WTC11 (cell line): ENCODE data around the gene HSDL2. TPM values are rescaled to one million over a fixed set of nuclear protein-coding genes. Genes with fewer than 3 reads are reported as not detected.

Experiments
- ATAC-seq: fragments of 200-7000 bp; cut with Tn5 transposase; 2 replicates; pipeline ENCODE4 v1.10.0; 2021; ENCODE audit warnings: mild to moderate bottlenecking, moderate library complexity
- CTCF ChIA-PET: fragments of 300-600 bp; sonication (Branson Sonifier 250); formaldehyde crosslinking; loops from one replicate; lab custom pipeline; 2021; ENCODE audit warnings: antibody characterized with exemption; lab: Charles Lee
- POLR2A ChIA-PET: fragments of 350-600 bp; sonication (Branson Sonifier 250); formaldehyde crosslinking; loops from one replicate; lab custom pipeline; 2021; ENCODE audit warnings: antibody characterized with exemption; lab: Charles Lee
- DNase-seq: peaks from one replicate; pipeline ENCODE4 v3.0.0; 2021; ENCODE audit warnings: low spot score
- H3K27ac Mint-ChIP-seq: 2 replicates; pipeline ENCODE4 v1.8.0; 2021; ENCODE audit warnings: mixed read lengths
- H3K27me3 Mint-ChIP-seq: 2 replicates; pipeline ENCODE4 v1.8.0; 2021; ENCODE audit warnings: low read depth, mild to moderate bottlenecking, moderate library complexity, mixed read lengths
- H3K36me3 Mint-ChIP-seq: 2 replicates; pipeline ENCODE4 v1.8.0; 2021; ENCODE audit warnings: mixed read lengths
- H3K4me1 Mint-ChIP-seq: 2 replicates; pipeline ENCODE4 v1.8.0; 2022; ENCODE audit warnings: mixed read lengths
- H3K4me3 Mint-ChIP-seq: 2 replicates; pipeline ENCODE4 v1.8.0; 2021; ENCODE audit warnings: mild to moderate bottlenecking, moderate library complexity, mixed read lengths
- H3K9me3 Mint-ChIP-seq: 2 replicates; pipeline ENCODE4 v1.8.0; 2021; ENCODE audit warnings: mixed read lengths
- ATF2 ChIP-seq: sonication (generic); formaldehyde crosslinking; IDR thresholded peaks from 2 replicates; pipeline ENCODE4 v1.8.1; 2022; ENCODE audit warnings: low read depth, missing genetic modification reagents, borderline replicate concordance
- CBFB ChIP-seq: sonication (generic); formaldehyde crosslinking; IDR thresholded peaks from 2 replicates; pipeline ENCODE4 v1.8.1; 2022; ENCODE audit warnings: mild to moderate bottlenecking, low read depth, missing genetic modification reagents
- ESRRA ChIP-seq: sonication (generic); formaldehyde crosslinking; IDR thresholded peaks from 2 replicates; pipeline ENCODE4 v1.8.1; 2022; ENCODE audit warnings: mild to moderate bottlenecking, missing genetic modification reagents, borderline replicate concordance
- GRHL2 ChIP-seq: fragments of 250-450 bp; sonication (Bioruptor Pico); IDR thresholded peaks from 2 replicates; pipeline ENCODE4 v1.8.0; 2022; ENCODE audit warnings: mild to moderate bottlenecking, moderate library complexity; ENCODE audit not compliant: insufficient replicate concordance, severe bottlenecking
- HMGXB4 ChIP-seq: sonication (generic); formaldehyde crosslinking; IDR thresholded peaks from 2 replicates; pipeline ENCODE4 v1.8.1; 2023; ENCODE audit warnings: mild to moderate bottlenecking, moderate library complexity, missing genetic modification reagents
- IRF1 ChIP-seq: sonication (generic); formaldehyde crosslinking; IDR thresholded peaks from 2 replicates; pipeline ENCODE4 v1.8.0; 2023; ENCODE audit warnings: missing genetic modification reagents
- IRF2 ChIP-seq: sonication (generic); formaldehyde crosslinking; IDR thresholded peaks from 2 replicates; pipeline ENCODE4 v1.8.0; 2022; ENCODE audit warnings: low read depth, missing genetic modification reagents, borderline replicate concordance
- JUN ChIP-seq: sonication (generic); formaldehyde crosslinking; IDR thresholded peaks from 2 replicates; pipeline ENCODE4 v1.8.0; 2023; ENCODE audit warnings: mild to moderate bottlenecking, missing genetic modification reagents
- NFYB ChIP-seq: sonication (generic); formaldehyde crosslinking; conservative IDR thresholded peaks from 2 replicates; pipeline ENCODE4 v1.8.0; 2022; ENCODE audit warnings: low read depth, missing genetic modification reagents
- NR2C2 ChIP-seq: sonication (generic); formaldehyde crosslinking; IDR thresholded peaks from 2 replicates; pipeline ENCODE4 v1.8.0; 2022; ENCODE audit warnings: mild to moderate bottlenecking, missing genetic modification reagents
- NR3C1 ChIP-seq: sonication (generic); formaldehyde crosslinking; conservative IDR thresholded peaks from 2 replicates; pipeline ENCODE4 v1.8.1; 2023; ENCODE audit warnings: low read depth, mild to moderate bottlenecking, missing genetic modification reagents
- OVOL2 ChIP-seq: fragments of 250-450 bp; sonication (Bioruptor Pico); IDR thresholded peaks from 2 replicates; pipeline ENCODE4 v1.9.0; 2021; ENCODE audit warnings: mild to moderate bottlenecking, borderline replicate concordance
- RORB ChIP-seq: fragments of 250-450 bp; sonication (Bioruptor Pico); IDR thresholded peaks from 2 replicates; pipeline ENCODE4 v1.9.0; 2021; ENCODE audit warnings: mild to moderate bottlenecking
- SOX15 ChIP-seq: fragments of 250-450 bp; sonication (Bioruptor Pico); IDR thresholded peaks from 2 replicates; pipeline ENCODE4 v1.9.0; 2021; ENCODE audit warnings: mild to moderate bottlenecking
- TEAD4 ChIP-seq: sonication (generic); formaldehyde crosslinking; IDR thresholded peaks from 2 replicates; pipeline ENCODE4 v1.8.0; 2022; ENCODE audit warnings: mild to moderate bottlenecking, missing genetic modification reagents
- TP53 ChIP-seq: sonication (generic); formaldehyde crosslinking; IDR thresholded peaks from 2 replicates; pipeline ENCODE4 v1.8.1; 2023; ENCODE audit warnings: mild to moderate bottlenecking, missing genetic modification reagents
- ZNF232 ChIP-seq: sonication (generic); formaldehyde crosslinking; IDR thresholded peaks from 2 replicates; pipeline ENCODE4 v1.8.0; 2022; ENCODE audit warnings: mild to moderate bottlenecking, missing genetic modification reagents
- ZNF263 ChIP-seq: sonication (generic); formaldehyde crosslinking; IDR thresholded peaks from 2 replicates; pipeline ENCODE4 v1.8.1; 2022; ENCODE audit warnings: low read depth, mild to moderate bottlenecking, moderate library complexity, missing genetic modification reagents
- ZNF317 ChIP-seq: sonication (generic); formaldehyde crosslinking; IDR thresholded peaks from 2 replicates; pipeline ENCODE4 v1.8.1; 2023; ENCODE audit warnings: low read depth, mild to moderate bottlenecking, moderate library complexity, missing genetic modification reagents, borderline replicate concordance
- ZNF423 ChIP-seq: fragments of 250-450 bp; sonication (Bioruptor Pico); IDR thresholded peaks from 2 replicates; pipeline ENCODE4 v2.1.2; 2022; ENCODE audit warnings: mild to moderate bottlenecking, moderate library complexity
- ZNF532 ChIP-seq: fragments of 250-450 bp; sonication (Bioruptor Pico); IDR thresholded peaks from 2 replicates; pipeline ENCODE4 v1.9.0; 2021; ENCODE audit warnings: mild to moderate bottlenecking, borderline replicate concordance
- ZNF671 ChIP-seq: fragments of 250-450 bp; sonication (Bioruptor Pico); IDR thresholded peaks from 2 replicates; pipeline ENCODE4 v1.8.0; 2021; ENCODE audit warnings: mild to moderate bottlenecking
- total RNA-seq: library from RNA; stranded (reverse); gene quantifications from 3 replicates; pipeline ENCODE4 v1.2.3, GENCODE V29; 2021
- TF ChIP-seq, protein P1 (sequence below): sonication (generic); formaldehyde crosslinking; IDR thresholded peaks from 2 replicates; pipeline ENCODE4 v1.8.1; 2022; ENCODE audit warnings: mild to moderate bottlenecking, missing genetic modification reagents, moderate library complexity, borderline replicate concordance
- TF ChIP-seq, protein P2 (sequence below): sonication (generic); formaldehyde crosslinking; IDR thresholded peaks from 2 replicates; pipeline ENCODE4 v1.8.0; 2022; ENCODE audit warnings: mild to moderate bottlenecking, missing genetic modification reagents
- TF ChIP-seq, protein P3 (sequence below): fragments of 250-450 bp; sonication (Bioruptor Pico); IDR thresholded peaks from 2 replicates; pipeline ENCODE4 v1.9.0; 2021; ENCODE audit warnings: moderate library complexity, mild to moderate bottlenecking, inconsistent platforms, borderline replicate concordance
- TF ChIP-seq, protein P4 (sequence below): sonication (generic); formaldehyde crosslinking; IDR thresholded peaks from 2 replicates; pipeline ENCODE4 v1.8.0; 2022; ENCODE audit warnings: mild to moderate bottlenecking, missing genetic modification reagents

The HSDL2 gene
- total RNA-seq, 1 experiment from 2014 or later, result 13.8 TPM

DNA sequence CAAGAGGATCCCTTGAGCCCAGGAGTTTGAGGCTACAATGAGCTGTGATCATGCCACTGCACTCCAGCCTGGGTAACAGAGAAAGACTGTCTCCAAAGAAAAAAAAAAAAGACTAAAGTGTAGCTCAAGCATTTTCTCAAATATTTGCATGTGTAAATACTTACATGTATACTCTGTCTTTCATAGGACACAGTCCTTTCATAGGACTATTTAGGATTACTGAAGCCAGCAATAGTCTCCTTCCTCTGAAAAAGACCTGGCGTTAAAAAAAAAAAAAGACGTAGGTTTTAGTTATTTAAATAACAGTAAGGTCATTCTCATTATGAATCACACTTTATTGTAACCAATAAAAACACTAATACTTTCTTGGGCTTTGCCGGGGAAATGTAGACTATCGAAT is 29.9 kb downstream of the HSDL2 start (continued):
- TF ChIP-seq ATF2 (no peak), HMGXB4 (CRISPR knock-in tag) (no peak), OVOL2 (CRISPR knock-in tag) (no peak), ZNF232 (CRISPR knock-in tag) (no peak), CBFB (no peak), ZNF671 (CRISPR knock-in tag) (no peak), NR2C2 (CRISPR knock-in tag) (no peak)
- TF ChIP-seq, protein P1, sequence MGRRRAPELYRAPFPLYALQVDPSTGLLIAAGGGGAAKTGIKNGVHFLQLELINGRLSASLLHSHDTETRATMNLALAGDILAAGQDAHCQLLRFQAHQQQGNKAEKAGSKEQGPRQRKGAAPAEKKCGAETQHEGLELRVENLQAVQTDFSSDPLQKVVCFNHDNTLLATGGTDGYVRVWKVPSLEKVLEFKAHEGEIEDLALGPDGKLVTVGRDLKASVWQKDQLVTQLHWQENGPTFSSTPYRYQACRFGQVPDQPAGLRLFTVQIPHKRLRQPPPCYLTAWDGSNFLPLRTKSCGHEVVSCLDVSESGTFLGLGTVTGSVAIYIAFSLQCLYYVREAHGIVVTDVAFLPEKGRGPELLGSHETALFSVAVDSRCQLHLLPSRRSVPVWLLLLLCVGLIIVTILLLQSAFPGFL (CRISPR knock-in tag), result no peak
- TF ChIP-seq, protein P2, sequence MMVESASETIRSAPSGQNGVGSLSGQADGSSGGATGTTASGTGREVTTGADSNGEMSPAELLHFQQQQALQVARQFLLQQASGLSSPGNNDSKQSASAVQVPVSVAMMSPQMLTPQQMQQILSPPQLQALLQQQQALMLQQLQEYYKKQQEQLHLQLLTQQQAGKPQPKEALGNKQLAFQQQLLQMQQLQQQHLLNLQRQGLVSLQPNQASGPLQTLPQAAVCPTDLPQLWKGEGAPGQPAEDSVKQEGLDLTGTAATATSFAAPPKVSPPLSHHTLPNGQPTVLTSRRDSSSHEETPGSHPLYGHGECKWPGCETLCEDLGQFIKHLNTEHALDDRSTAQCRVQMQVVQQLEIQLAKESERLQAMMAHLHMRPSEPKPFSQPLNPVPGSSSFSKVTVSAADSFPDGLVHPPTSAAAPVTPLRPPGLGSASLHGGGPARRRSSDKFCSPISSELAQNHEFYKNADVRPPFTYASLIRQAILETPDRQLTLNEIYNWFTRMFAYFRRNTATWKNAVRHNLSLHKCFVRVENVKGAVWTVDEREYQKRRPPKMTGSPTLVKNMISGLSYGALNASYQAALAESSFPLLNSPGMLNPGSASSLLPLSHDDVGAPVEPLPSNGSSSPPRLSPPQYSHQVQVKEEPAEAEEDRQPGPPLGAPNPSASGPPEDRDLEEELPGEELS (CRISPR knock-in tag), result no peak

- Mint-ChIP-seq H3K27ac (no peak overlapping the region), H3K36me3 (peaks cover 11% of the 10 kb centered on the region; the same call in 1 of the 2 replicates), H3K9me3 (no peaks in the 10 kb centered on the region), H3K4me3 (no peak overlapping the region), H3K4me1 (peaks cover 21% of the 10 kb centered on the region), H3K27me3 (no peaks in the 10 kb centered on the region)
- TF ChIP-seq SOX15 (no peak), ZNF423 (CRISPR knock-in tag) (no peak), TP53 (no peak), RORB (CRISPR knock-in tag) (no peak), GRHL2 (no peak), IRF2 (CRISPR knock-in tag) (no peak), ESRRA (CRISPR knock-in tag) (no peak), ZNF532 (CRISPR knock-in tag) (no peak), NFYB (CRISPR knock-in tag) (no peak), ZNF263 (CRISPR knock-in tag) (no peak), ZNF317 (CRISPR knock-in tag) (no peak), NR3C1 (CRISPR knock-in tag) (no peak), IRF1 (no peak), JUN (CRISPR knock-in tag) (no peak), TEAD4 (no peak)
- TF ChIP-seq, protein P3, sequence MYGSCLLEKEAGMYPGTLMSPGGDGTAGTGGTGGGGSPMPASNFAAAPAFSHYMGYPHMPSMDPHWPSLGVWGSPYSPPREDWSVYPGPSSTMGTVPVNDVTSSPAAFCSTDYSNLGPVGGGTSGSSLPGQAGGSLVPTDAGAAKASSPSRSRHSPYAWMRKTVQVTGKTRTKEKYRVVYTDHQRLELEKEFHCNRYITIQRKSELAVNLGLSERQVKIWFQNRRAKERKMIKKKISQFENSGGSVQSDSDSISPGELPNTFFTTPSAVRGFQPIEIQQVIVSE, result no peak
- TF ChIP-seq, protein P4, sequence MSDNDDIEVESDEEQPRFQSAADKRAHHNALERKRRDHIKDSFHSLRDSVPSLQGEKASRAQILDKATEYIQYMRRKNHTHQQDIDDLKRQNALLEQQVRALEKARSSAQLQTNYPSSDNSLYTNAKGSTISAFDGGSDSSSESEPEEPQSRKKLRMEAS (CRISPR knock-in tag), result no peak
- no peak for ATAC-seq
- ChIA-PET CTCF (no interaction called here), POLR2A (no interaction called here)
- DNase-seq, result no peak
These were observed 31.7 kb downstream of the HSDL2 start for GRCh38 chr9:112411626-112412027.
